Measurements from ENCODE around the gene AK9. TPM values are rescaled to one million over a fixed set of nuclear protein-coding genes. Genes with fewer than 3 reads are reported as not detected.

Gene AK9
- total RNA-seq, 1 experiment from 2014 or later, result 2.3 TPM

- ATAC-seq, result peak; percentile 2; the same call in 1 of the 2 replicates
- no peaks in the 10 kb centered on the region for H3K9me3 ChIP-seq (ENCODE audit: control insufficient read depth, insufficient read depth, low read depth, low read length)
- H3K27me3 ChIP-seq (ENCODE audit: control insufficient read depth, insufficient read depth, low read length), result no peaks in the 10 kb centered on the region
- H3K4me3 ChIP-seq (ENCODE audit: low read depth in 2 of 2, low read length in 2 of 2), result no peak overlapping the region
- CTCF ChIA-PET, result interaction anchor here (0.6 to 1.2 kb wide), 2 partner anchors 12 to 34 kb away, joined by 3 to 4 read pairs; no protein-coding TSS in a partner anchor
- POLR2A ChIA-PET, result interaction anchor here (1.0 kb wide), 1 partner anchor 1425 kb away, joined by 3 read pairs; no protein-coding TSS in a partner anchor
- no TSS peak for BruUV-seq (replicated peaks)
- TF ChIP-seq TCF7L2 (IDR thresholded peaks at IDR 0.05; ENCODE audit: low read depth, low read length) (no peak), POLR2AphosphoS5 (IDR thresholded peaks at IDR 0.05; ENCODE audit: low read depth, low read length) (0 out of 2 replicates have a peak, but pooled peaks have one; percentile 2), CTCF (IDR thresholded peaks at IDR 0.05) (no peak), REST (IDR thresholded peaks at IDR 0.05; ENCODE audit: insufficient read depth in 1 of 2, low read depth in 2 of 2, low read length in 1 of 2) (no peak)
- no peaks in the 10 kb centered on the region; the same call in 1 of the 2 replicates for H3K4me1 ChIP-seq (ENCODE audit: control insufficient read depth, insufficient read depth, low read length)
- H3K27ac ChIP-seq (ENCODE audit: low read length), result no peak overlapping the region
- intact Hi-C loops (cut with micrococcal nuclease; ENCODE audit: unreplicated experiment), result no loop called here
- peaks cover 2% of the 10 kb centered on the region; the same call in 1 of the 2 replicates for H3K36me3 ChIP-seq (ENCODE audit: control insufficient read depth, insufficient read depth, low read length)
- in situ Hi-C loops (cut with HindIII; ENCODE audit: low pct_unique_long_range_greater_than_20kb, low sequenced_read_pairs), result no loop called here
- no peak for DNase-seq (ENCODE audit: low read depth, low spot score)
Observed at GRCh38 chr6:109448615-109449014, 242.4 kb downstream of the AK9 start.

GRCh38 chr6:109447878-109448555, 243.0 kb downstream of the AK9 start:
- CTCF ChIA-PET, result interaction anchor here (0.6 to 1.2 kb wide), 2 partner anchors 12 to 34 kb away, joined by 3 to 4 read pairs; no protein-coding TSS in a partner anchor
- H3K4me3 ChIP-seq (ENCODE audit: low read depth in 2 of 2, low read length in 2 of 2), result no peak overlapping the region
- POLR2A ChIA-PET, result interaction anchor here (1.0 kb wide), 1 partner anchor 1424 kb away, joined by 3 read pairs; no protein-coding TSS in a partner anchor
- peaks cover 2% of the 10 kb centered on the region; the same call in 1 of the 2 replicates for H3K36me3 ChIP-seq (ENCODE audit: control insufficient read depth, insufficient read depth, low read length)
- in situ Hi-C loops (cut with HindIII; ENCODE audit: low pct_unique_long_range_greater_than_20kb, low sequenced_read_pairs), result no loop called here
- intact Hi-C loops (cut with micrococcal nuclease; ENCODE audit: unreplicated experiment), result no loop called here
- H3K9me3 ChIP-seq (ENCODE audit: control insufficient read depth, insufficient read depth, low read depth, low read length), result no peaks in the 10 kb centered on the region
- ATAC-seq (peak; percentile 33), DNase-seq (ENCODE audit: low read depth, low spot score) (no peak)
- H3K4me1 ChIP-seq (ENCODE audit: control insufficient read depth, insufficient read depth, low read length), result no peaks in the 10 kb centered on the region; the same call in 1 of the 2 replicates
- no TSS peak for BruUV-seq (replicated peaks)
- no peak overlapping the region for H3K27ac ChIP-seq (ENCODE audit: low read length)
- no peak for TF ChIP-seq REST (IDR thresholded peaks at IDR 0.05; ENCODE audit: insufficient read depth in 1 of 2, low read depth in 2 of 2, low read length in 1 of 2)
- TF ChIP-seq SIN3A (IDR thresholded peaks at IDR 0.05; ENCODE audit: borderline replicate concordance, insufficient read depth, low read depth, low read length), result no peak
- no peak for TF ChIP-seq POLR2AphosphoS5 (IDR thresholded peaks at IDR 0.05; ENCODE audit: low read depth, low read length)
- no peak for TF ChIP-seq TCF7L2 (IDR thresholded peaks at IDR 0.05; ENCODE audit: low read depth, low read length)
- no peak for TF ChIP-seq CTCF (IDR thresholded peaks at IDR 0.05)
- no peaks in the 10 kb centered on the region for H3K27me3 ChIP-seq (ENCODE audit: control insufficient read depth, insufficient read depth, low read length)
